DMS153 treated with DMSO at 0.1 percent for 48 hours (cell line): ENCODE results near the gene GABRR3.

Experiments used
- DNase-seq: peaks from one replicate; lab custom pipeline; 2025; ENCODE audit not compliant: unreplicated experiment; lab: John Stamatoyannopoulos, UW

Gene GABRR3

DNA sequence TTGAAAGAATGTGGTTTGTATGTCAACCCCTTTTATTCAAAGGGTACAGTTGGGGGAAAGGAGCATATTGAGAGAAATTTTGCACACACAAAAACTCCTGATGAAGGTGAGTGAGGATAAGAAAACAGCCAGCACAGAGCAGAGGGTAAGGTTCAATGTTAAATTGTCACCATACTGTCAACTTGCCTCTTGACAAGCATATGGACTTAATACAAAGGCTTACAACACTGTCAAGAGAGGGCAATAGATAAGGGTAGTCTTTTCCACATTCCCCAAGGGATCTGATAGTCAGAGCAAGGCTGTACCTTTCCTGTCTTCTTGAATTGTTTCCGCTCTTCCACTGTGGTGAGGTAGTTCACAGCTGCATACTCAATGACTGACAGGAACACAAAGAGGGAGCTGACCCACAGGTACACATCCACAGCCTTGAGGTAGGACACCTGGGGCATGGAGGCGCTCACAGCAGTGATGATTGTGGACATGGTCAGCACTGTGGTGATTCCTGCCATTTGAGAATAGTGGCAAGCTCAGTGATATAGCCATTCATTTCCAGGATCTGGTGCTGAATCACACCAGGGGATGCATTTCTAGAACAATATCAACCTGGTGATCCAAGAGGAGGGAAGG is 42.5 kb downstream of the GABRR3 start:
- DNase-seq: no peak

DNA sequence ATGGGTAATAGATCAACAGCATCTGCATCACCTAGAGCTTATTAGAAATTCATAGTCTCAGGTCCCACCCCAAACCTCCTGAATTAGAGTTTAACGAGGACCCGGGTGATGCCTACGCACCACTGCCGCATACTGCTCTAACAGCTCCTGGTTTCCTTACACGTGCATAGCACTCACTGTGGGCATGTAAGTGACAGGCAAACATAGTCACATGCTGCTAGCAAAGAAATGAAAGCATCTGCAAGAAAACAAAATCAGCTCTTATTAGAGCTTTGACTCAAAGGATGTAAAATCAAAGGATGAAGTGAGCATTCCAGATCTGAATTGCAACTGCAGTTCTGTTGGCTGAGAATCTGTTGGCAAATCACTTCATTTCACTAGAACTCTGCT is 43.8 kb downstream of the GABRR3 start:
- no peak for DNase-seq

DNA sequence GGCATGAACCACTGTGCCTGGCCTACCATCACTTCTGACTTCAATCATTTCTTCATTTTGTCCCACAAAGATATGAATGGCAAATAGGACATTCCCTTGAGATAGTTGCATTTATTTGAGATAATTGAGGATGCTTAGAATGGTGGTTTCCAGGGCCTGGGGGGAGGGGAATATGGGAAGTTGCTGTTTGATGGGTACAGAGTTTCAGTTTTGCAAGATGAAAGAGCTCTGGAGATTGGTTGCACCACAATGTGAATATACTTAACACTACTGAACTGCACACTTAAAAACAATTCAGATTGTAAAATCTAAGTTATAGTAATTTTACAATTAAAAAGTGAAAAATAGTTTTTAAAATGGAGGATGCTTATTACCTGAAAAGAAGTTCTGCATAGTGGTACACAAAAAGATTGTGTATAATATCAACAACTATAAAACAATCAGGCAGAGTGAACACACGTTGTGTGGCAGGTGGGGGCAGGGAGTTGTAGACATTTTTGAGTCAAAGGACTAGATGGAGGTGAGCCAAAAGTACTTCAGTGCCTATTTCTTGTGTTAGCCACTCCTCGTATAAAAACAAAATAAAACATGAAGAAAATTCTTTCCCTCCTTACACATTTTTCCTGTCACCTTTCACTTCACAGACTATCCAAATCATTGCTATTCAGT is 44.4 kb downstream of the GABRR3 start:
- no peak for DNase-seq

DNA sequence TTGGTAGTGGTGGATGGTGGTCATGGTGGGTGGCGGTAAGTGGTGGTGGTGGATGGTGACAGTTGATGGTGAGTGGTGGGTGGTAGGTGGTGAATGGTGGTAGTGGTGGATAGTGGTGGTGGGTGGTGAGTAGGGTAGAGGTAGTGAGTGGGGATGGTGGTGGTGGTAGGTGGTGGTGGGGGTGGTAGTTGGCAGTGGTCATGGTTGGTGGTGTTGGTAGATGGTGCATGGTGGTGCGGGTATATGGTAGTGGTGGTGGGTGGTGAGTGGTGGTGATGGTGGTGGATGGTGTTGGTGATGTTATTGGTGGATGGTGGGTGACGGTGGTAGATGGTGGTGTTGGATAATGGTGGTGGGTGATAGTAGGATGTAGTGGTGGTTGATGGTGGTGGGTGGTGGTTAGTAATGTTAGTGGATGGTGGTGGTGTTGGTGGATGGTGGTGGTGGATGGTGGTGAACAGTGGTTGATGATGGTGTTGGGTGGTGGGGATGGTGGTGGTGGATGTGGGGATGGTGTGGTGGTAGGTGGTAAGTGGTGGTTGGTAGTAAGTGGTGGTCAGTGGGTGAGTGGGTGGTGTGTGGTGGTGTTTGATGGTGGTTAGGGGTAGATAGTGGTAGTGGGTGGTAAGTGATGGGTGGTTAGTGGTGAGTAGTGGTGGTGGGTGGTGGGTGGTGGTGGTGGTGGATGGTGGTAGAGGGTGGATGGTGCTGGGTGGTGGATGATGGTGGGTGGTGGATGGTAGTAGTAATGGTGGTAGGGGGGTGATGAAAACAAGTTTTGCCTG is 46.1 kb downstream of the GABRR3 start:
- DNase-seq: no peak

DNA sequence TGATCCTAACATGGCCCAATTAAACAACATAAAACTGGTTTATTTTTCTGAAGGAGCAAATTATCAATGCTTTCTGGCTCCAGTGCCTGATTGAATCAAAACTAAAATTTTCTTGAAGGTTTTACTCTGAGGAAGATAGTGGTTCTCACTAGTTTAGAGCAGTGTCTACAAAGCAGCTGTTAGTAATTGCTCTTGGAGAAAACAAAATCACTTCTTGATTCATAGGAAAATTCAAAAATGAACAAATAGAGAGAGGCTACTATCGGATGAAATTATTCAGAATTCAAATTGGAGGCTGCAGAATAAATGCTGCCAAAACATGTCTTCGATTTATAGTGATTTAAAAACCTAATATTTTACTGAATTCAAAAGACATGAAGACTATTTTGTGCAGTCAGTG is 47.8 kb downstream of the GABRR3 start:
- no peak for DNase-seq

DNA sequence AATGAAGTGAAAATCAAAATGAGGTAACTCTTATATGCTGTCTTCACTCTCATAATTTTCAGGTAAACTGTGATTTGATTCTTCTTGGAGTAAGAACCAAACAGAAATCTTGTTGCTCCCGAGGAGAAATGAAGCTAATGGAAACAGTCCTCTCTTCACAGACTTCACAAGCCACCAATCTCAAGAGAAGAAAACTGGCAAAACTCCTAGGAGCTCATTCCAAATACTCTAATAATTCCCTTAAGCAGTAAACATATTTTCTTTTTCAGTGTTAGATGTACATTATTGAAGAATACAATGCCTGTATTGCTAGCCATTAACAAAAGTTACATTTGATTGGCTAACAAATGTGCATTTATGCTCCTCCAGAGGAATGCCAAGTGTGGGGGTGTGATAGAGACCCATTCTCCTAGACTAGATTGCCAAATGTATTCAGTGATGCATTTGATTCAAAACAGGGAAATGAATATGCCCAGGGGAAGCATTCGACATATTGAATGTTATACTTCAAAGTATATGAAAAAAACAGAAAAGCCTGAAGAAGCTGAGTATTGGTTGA is 51.1 kb downstream of the GABRR3 start:
- no peak for DNase-seq

DNA sequence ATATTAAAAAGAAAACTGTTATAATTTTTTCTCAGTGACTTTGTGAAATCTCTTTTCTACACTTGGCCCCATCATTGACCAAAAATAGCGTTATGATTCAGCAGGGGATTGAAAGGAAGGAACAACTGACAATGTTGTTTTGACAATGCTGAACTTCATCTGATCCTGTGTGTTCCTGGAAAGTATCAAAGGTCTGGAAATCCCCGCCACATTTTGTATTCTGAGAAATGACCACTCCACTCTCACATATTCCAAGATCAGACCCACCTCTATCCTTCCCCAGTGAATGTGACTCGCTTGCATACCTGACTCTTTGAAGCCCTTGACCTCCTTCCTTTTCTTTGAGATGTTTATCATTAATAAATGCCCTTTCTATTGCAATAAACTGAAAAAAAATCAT is 53.2 kb downstream of the GABRR3 start:
- no peak for DNase-seq

DNA sequence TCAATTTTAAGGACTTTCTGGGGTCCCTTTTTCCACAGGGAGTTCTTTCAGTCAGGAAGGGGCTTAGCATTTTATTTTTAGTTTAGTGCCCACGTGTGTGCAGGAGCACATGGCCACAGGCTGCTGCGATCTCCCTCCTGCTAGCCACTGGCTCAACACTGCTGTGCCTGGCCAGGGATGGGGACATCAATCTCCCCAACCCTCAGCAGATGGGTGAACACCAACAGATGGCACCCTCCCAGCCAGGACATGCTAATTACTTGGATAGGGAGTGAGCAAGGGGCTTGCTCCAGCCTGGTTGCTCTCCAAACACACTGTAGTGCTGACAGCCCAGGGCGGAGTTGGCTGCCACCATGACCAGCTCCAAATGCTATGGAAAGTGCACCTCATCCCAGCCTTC is 55.5 kb downstream of the GABRR3 start:
- DNase-seq: no peak

DNA sequence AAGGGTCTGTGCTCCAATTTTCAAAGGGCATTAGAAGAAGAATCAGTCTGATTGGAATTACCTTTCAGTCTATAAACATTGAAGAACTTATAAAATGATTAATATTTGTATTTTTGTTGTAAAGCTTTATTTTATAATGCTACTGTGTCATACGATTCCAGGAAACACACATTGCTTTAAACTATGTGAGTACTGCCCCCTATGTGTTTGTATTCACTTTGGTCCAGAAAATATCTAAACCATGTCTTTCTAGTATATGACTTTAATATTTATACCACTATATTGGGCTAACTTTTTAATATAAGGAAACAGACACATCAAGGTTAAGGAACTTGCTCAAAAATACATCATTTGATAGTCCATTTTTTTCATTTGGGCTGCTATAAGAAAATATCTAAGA is 59.6 kb downstream of the GABRR3 start:
- DNase-seq: no peak

DNA sequence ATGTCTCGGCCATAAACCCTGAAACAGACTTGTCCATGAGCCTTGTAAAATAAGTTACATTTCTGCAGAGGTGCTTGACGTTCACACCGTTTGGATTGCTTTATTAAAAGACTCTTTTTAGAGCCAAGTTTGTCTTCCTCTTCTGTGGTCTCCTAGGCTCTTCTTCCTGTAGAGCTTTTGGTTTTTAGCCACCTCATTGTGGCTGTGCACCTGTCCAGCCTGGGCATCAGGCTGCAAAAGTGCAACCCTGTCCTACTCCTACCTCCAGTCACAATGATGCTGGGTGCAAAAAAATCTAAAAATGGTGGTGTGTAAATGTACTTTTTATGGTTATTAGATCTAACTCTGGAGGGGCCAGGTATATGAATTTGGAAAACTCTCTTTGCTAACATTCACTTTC is 60.1 kb downstream of the GABRR3 start:
- no peak for DNase-seq

DNA sequence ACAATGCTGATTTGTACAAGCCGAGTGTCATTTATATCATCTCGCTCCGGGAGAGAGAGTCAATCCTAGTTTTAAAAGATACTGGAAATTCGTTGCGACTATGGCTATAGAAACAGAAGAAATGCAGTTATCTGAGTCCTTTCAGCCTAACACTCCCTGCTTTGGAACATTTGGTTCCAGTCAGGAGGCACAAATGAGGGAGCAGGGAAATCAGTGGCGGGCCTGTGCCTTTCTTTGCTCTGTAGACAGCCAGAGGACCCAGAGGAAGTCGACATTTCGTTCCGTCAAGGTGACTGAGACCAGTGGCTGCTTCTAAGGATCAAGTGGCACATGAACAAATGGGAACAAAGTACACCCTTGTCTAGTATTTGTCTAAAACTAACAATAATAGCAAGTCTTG is 62.1 kb downstream of the GABRR3 start:
- DNase-seq: no peak

DNA sequence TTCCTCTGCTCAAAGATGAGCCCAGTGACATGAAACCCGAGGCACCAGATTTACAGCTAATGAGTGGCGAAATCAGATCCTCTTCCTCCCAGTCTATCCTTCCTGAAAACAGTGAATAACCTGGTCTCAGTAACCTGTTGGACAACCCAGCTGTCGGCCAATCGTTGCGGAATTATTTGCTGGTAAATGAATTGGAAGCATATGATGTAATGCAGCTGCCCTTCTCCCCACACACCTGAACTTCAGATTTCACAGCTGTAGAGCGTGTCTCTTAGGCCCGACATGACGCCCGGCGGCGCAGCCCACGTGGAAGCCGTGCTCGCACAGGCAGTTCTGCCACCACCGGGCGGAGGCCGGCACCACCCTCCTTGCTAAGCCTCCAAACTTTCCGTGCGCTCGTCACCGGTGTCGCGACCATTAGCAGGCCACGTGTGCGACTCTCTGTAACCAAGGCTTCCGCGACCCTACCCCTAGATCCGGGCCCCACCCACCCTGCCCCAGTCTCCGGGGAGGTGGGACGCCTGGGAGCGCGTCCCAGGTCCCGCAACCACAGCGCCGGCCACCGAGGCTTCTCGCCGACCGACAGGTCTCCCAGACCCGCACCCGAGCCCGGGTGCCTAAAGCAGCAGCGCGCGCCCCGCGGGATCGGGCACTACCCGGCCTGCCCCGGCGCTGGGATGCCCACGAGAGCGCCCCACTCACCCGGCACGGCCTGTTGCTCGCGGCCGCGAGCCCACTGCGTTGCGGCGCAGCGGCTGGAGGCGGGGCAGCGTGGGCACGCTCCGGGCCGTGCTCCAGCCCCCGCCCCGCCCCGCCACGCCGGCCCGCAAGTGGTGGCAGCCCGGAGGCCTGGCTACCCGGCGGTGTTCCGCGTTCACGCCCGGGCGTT is 63.2 kb downstream of the GABRR3 start, which contains the start of gene RIOX2:
Gene RIOX2 (minus strand): TSS at position 753 of the 889 bp plus-strand sequence. CDS start 4,838 bp downstream, outside the sequence.
- peak; percentile 65 for DNase-seq

DNA sequence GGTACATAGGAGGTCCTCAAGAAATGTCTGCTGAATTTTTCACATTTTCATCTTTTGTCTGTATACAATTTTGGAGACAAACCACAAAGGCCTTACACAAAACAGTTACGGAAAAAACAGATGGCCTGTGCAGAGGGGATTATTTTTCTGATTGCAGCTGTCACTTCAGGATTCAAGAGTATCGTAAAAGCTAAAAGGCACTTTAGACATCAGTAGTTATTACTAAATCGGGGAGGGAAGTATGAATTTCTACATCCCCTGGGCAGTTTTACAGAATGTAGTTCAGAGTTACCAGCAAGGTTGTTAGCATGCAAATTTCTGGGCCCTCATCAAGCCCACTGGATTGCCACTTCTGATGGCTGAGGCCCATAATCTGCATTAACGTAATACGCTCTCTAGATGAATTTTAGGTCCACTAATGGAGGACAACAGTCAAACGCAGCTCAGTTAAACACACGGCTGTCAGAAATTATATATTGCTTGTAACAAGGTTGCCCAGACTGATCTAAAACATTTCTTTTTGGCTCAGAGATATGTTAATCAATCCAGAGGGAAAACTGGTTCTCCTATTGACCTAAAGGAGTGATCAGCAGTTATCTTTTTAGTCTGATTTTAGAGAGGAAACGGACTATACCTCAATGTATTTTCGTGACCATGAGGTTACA is 64.0 kb downstream of the GABRR3 start:
- no peak for DNase-seq

DNA sequence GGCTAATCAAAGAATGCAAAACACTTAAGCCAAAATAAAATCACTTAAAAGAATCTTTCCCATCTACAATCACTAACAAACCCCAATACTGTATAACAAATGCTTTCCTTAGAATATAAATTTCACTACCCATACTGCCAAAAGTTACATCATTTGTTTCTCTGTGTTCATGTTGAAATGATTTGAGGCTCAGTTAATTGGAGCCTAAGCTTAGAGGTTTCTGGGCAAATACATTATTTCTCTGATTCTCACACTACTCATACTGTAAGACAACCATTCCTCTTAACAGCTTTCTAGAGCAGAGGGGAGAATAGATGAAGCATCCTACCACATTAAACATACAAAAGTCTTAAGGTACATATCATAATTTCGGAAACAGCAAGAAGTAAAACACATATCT is 65.0 kb downstream of the GABRR3 start:
- DNase-seq: no peak

DNA sequence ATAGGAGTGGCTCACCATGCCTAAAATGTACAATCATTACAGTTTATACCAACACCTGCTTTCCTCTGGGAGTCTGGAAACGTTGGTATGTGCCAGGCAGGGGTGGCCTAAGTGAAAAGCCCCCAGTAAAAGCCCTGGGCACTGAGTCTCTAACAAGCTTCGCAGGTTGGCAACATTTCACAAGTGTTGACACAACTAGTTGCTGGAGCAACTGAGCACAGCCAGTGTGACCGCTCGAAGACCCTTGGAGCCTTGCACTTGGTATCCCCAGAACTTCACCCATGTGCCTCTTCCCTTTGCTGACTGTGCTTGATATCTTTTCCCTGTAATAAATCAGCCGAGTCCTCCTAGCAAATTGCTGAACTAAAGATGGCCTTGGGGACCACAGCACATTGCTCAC is 65.6 kb downstream of the GABRR3 start:
- no peak for DNase-seq

DNA sequence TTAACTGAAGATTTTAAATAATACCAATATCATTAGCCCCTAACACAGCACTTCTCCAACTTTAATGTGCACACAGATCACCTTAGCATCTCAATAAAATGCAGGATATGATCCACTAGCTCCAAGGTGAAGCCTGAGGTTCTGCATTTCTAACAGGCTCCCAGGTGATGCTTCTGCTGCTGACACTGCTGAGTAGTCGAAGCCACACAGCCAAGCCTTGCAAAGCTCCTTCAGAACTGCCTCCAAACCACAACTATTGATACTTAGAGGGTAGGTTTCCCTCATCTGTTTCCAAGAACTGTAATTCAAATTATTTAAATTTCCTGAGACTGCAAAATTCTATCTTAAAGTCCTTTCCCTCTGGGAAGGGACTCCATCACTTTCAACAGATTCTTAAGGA is 66.7 kb downstream of the GABRR3 start:
- DNase-seq: no peak

DNA sequence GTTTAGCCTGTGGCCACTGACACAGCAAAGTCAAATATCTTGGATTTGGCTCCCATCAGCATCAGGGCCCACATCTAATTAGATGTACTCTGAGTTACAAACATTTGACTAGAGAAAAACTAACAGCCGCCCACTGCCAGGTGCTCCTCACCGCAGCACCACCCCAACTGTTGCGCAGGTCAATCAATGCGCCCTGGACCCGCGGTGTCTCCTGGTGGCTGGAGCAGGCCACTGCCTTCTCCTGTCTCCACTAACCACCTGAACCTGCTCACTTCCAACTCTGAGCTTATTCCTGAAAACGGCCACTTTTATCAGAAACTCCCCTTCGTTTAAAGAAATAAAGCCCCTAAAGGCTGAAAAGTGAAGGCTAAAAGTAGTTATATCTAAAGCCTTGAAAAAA is 67.1 kb downstream of the GABRR3 start:
- DNase-seq: no peak

DNA sequence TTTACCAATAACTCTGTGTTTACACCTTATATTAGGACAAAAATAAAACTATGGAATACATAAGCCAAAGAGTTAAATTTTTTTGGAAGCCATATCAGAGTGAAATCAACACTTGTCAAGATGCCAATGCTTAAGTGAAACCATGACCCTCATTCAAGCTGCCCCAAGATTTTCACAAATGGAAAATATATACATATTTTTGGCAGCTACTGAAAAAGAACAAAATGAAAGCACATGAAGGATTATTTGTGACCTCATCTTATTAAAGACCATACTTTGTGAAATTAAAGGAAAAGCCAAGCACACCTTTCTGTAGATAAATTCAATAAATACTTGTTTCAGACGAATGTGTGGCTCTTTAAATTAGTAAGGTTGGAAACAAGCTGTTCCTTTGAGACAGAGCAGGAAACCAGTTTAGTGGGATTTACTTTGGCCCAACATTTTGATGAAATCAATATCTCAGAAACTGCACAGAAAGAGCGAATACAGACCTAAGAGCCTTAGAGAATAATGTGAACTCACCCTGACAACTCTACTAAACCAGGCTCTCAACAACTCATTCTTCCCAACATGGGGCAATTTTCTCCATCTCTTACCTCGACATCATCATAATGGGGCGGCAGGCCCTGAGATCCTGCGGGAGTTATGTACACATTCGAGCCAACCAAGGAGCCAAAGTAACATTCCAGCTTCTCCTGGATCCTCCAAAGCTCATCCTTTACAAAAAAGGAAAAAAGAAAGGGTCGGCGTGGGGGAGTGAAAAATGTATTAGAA is 73.9 kb downstream of the GABRR3 start:
- no peak for DNase-seq

DNA sequence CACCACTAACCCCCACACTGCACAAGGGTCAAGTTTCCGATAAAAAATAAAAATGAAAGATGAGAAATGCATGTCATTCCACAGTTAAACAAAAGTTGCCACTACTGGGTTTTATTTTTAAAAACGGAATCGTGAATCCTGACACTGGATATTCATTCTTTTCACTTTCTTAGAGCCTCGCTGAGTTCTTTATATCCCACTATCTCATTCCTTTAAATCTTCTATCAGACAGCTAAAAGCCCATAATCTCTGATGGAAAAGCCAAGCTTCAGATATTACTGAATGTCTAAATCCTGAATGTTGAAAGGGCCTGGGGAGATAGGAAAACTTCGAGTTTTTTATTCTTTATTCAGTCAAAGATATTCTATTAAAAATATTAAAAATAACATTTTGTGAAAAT is 74.6 kb downstream of the GABRR3 start:
- no peak for DNase-seq

DNA sequence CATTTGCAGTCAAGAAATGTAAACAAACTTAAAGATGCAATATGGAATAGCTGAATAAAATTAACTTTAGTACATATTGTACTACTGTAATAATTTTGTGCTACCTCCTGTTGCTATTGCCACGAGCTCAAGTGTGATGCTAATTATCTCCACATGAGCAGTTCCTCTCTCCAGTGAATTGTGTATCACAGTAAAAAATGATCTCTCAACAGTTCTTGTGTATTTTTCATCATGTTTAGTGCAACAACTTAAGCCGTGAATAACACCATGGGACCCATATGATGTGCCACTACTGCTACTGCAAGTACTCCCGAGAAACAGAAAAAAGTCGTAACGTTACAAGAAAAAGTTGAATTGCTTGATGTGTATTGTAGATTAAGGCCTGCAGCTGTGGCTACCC is 75.2 kb downstream of the GABRR3 start:
- DNase-seq: no peak
